GM19193 (cell line): ENCODE results near the gene SYNE3.

ENCODE experiments used
- POLR2A ChIP-seq: IDR thresholded peaks from 4 replicates; pipeline ENCODE4 v1.6.1; 2011; ENCODE audit not compliant: insufficient read depth, insufficient read length; ENCODE audit errors: extremely low read depth

Gene SYNE3

GRCh38 chr14:95547626-95548327, 31.3 kb upstream of the SYNE3 start:
- no peak for TF ChIP-seq POLR2A

GRCh38 chr14:95547272-95547625, 30.8 kb upstream of the SYNE3 start:
- no peak for TF ChIP-seq POLR2A

GRCh38 chr14:95545515-95546168, 29.2 kb upstream of the SYNE3 start:
- no peak for TF ChIP-seq POLR2A

GRCh38 chr14:95544588-95544987, 28.1 kb upstream of the SYNE3 start:
- TF ChIP-seq POLR2A: no peak

GRCh38 chr14:95543021-95543420, 26.6 kb upstream of the SYNE3 start:
- no peak for TF ChIP-seq POLR2A

GRCh38 chr14:95541932-95542930, 25.8 kb upstream of the SYNE3 start:
- TF ChIP-seq POLR2A: no peak

GRCh38 chr14:95541346-95541745, 24.9 kb upstream of the SYNE3 start:
- no peak for TF ChIP-seq POLR2A

GRCh38 chr14:95540236-95540855, 23.9 kb upstream of the SYNE3 start:
- no peak for TF ChIP-seq POLR2A

GRCh38 chr14:95538801-95539509, 22.5 kb upstream of the SYNE3 start:
- TF ChIP-seq POLR2A: no peak

GRCh38 chr14:95537298-95538089, 21.0 kb upstream of the SYNE3 start:
- no peak for TF ChIP-seq POLR2A

GRCh38 chr14:95536671-95537070, 20.2 kb upstream of the SYNE3 start:
- no peak for TF ChIP-seq POLR2A

GRCh38 chr14:95536036-95536593, 19.7 kb upstream of the SYNE3 start:
- TF ChIP-seq POLR2A: no peak
